Measurements from ENCODE around the gene ARPC1B.

- TF ChIP-seq FOS (IDR thresholded peaks at IDR 0.05; ENCODE audit: low read depth, low read length) (no peak), SMC3 (IDR thresholded peaks at IDR 0.05; ENCODE audit: low read depth, low read length) (no peak), CTCF (conservative IDR thresholded peaks at IDR 0.05; ENCODE audit: low read depth, low read length) (no peak), MAZ (IDR thresholded peaks at IDR 0.05; ENCODE audit: borderline replicate concordance, low read depth, low read length) (no peak), POLR2A (IDR thresholded peaks at IDR 0.05; ENCODE audit: low read depth, low read length) (no peak), CEBPB (IDR thresholded peaks at IDR 0.05; ENCODE audit: low read depth, low read length) (no peak), USF2 (IDR thresholded peaks at IDR 0.05; ENCODE audit: low read depth, low read length) (no peak), BHLHE40 (IDR thresholded peaks at IDR 0.05; ENCODE audit: low read depth, low read length) (no peak), RAD21 (IDR thresholded peaks at IDR 0.05; ENCODE audit: low read length) (no peak), MXI1 (IDR thresholded peaks at IDR 0.05; ENCODE audit: borderline replicate concordance, low read depth, low read length) (no peak), MAFK (IDR thresholded peaks at IDR 0.05; ENCODE audit: low read depth, low read length) (no peak)
Observed at GRCh38 chr7:99385564-99385963, 11.0 kb downstream of the ARPC1B start.
